Measurements from ENCODE around the gene ZNF821.

DNA sequence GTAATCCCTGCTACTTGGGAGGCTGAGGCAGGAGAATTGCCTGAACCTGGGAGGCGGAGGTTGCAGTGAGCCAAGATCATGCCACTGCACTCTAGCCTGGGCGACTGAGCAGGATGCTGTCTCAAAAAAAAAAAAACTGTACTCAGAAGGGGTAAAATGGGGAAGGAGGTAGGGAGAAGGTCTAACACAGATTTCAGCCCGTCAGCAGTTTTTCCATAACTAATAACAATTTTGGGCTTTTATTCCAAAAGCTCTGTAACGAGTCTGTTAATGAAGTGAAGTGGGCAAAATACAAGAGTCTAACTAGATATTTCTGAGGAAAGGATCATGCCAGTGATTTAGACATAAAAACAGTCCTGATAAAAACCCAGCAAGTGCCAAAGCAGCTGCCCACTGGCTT, 10.8 kb downstream of the ZNF821 start:
- TF ChIP-seq CTCF (conservative IDR thresholded peaks at IDR 0.05; ENCODE audit: low read depth, low read length) (no peak), EZH2 (IDR thresholded peaks at IDR 0.05; ENCODE audit: low read length, unreplicated experiment) (no peak)
